ENCODE results near the gene RAB22A.
"Not testable (repeated sequence)": the region's sequence is repeated elsewhere in the genome, so short reads cannot be mapped to it uniquely, and the experiment has no call there.

Gene RAB22A

GRCh38 chr20:58389324-58389967, 79.9 kb downstream of the RAB22A start:
- peak; percentile 14 for DNase-seq (ENCODE audit: low spot score)

GRCh38 chr20:58389968-58390658, 80.6 kb downstream of the RAB22A start:
- no peak for DNase-seq (ENCODE audit: low spot score)

DNA sequence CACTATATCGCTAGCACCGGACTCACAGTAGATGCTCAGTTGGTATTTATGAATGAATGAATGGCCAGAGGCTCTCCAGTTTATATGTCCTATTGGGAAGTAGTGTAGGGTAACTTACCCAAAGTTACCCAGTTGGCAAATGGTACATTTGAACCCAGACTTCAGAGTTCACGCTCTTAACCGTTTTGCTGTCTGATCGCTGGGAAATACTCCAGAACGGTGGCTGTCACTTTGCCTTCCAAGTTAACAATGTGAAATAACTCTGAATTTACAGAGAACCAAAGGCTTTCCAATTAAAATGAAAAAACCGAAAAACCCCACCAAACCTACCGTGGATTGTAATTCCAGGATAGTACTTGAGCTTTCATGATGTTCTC, 81.1 kb downstream of the RAB22A start:
- no peak for DNase-seq (ENCODE audit: low spot score)

DNA sequence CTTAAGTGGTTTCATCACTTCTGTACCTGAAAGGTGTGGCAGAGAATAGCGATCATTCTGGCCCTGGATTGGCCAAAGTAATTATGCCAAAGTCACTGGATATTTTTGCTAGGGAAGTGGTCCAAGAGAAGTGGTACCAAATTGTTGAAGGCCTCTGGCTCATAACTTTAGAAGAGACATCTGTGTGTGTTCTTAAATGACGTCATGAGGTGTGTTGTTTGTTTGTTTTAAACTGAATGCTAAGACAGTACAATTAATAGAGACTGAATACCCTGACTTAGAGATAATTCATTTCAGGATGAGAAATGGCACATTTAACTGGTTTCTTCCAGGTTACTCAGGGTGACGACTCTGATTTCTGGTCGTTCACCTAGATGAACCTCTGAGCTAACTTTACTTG, 82.8 kb downstream of the RAB22A start:
- no peak for DNase-seq (ENCODE audit: low spot score)

DNA sequence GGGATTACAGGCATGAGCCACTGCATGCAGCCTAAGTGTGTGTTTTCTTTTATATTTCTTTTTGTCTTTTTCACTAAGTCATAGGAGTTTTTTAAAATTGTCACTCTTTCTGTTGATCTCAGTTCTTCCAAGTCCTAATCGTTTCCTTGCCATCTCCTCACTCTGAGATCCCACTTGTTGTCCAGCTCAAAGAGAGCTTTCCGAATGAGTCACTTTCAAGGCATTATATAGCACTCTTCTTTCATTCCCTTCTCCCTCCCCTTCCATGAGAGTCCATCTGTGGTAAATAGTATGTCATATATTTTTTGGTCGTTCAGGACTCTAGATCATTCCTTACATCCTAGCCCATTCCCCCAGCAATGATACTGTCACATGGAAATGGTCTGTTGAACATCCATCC, 83.8 kb downstream of the RAB22A start:
- DNase-seq (ENCODE audit: low spot score): no peak

DNA sequence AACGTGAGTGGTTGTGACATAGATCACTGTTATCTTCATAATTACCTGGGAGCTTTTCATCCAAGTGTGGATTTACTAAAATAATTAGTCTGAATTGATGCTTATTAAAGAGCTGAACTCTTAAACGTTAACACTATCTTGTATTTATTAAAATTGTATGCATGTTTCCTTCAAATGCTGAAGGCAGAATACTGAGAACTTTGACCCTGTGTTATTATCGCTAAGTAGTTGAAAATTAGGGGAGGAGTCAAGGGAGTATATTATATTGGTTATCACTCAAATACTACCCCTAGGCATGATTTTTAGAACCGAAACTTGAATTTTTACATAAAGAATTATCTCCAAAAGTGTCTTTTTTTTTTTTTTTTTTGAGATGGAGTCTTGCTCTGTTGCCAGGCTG, 85.3 kb downstream of the RAB22A start:
- DNase-seq (ENCODE audit: low spot score): no peak

- no peak for DNase-seq (ENCODE audit: low spot score)
Observed at GRCh38 chr20:58395604-58396003, 86.1 kb downstream of the RAB22A start.

DNA sequence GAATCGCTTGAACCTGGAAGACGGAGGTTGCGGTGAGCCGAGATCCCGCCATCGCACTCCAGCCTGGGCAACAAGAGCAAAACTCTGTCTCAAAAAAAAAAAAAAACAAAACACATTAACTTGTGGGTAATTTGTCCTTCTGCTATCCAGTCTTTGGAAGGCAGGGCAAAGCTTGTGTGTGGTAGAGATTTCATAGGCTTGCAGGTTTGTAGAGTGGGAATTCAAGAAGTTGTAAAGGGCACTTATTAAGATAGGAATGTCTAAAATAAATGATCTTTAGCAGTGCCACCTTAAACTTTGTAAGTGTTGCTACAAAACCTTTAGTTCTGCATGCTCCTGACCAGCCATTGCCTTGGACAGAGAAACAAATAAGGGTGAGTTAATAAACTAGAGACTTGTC, 87.9 kb downstream of the RAB22A start:
- no peak for DNase-seq (ENCODE audit: low spot score)

GRCh38 chr20:58398254-58398653, 88.7 kb downstream of the RAB22A start:
- no peak for DNase-seq (ENCODE audit: low spot score)

DNA sequence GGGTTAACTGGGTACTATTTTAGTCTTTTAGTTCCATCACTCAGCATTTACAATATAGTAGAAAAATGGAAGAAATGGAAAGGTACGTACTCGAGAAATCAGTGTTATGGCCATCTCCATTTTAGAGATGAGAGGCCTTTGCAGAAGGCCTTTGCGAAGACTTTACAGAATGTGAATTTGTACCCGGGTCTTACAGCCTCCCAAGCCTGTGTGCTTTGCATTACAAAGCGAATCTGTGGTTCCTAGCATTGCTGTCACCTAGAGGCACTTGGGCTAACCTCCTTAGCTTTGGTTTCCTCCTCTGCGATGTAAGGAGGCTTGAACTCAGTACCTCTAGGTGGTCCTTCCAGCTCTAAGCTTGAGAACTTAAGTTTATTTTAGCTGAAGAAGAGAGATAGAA, 90.4 kb downstream of the RAB22A start:
- no peak for DNase-seq (ENCODE audit: low spot score)

GRCh38 chr20:58401162-58401561, 91.6 kb downstream of the RAB22A start:
- DNase-seq (ENCODE audit: low spot score): no peak

DNA sequence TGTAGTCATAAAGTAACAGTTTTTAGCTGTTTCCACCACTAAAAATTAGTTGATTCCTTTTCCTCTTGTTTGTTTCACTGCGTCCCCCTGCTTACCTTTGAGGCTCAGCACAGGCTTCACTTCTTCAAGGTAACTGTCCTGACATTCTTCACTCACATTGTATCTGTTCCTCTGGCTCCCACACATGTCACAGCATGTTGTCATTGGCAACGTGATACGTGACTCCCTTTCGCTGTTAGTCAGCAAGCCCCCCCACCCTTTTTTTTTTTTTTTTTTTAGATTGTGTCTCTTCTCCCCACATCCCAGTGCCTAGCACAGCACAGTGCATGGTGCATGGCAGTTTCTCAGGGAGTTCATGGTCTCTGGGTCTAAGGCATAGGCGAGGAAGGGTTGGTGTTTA, 92.8 kb downstream of the RAB22A start:
- no peak for DNase-seq (ENCODE audit: low spot score)

DNA sequence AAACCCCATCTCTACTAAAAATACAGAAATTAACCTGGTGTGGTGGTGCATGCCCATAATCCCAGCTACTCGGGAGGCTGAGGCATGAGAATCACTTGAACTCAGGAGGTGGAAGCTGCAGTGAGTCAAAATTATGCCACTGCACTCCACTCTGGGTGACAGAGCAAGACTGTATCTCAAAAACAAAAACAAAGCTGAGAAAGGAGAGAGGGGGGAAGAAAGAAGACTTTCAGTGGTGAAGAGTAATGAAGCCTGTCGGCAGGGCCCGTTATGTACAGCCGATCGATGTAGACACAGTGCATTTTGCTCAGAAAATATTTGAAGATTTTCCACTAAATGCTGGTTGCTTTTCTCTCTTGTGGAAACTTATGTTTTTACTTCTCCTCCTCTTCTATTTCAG, 93.3 kb downstream of the RAB22A start:
- DNase-seq (ENCODE audit: low spot score): no peak

DNA sequence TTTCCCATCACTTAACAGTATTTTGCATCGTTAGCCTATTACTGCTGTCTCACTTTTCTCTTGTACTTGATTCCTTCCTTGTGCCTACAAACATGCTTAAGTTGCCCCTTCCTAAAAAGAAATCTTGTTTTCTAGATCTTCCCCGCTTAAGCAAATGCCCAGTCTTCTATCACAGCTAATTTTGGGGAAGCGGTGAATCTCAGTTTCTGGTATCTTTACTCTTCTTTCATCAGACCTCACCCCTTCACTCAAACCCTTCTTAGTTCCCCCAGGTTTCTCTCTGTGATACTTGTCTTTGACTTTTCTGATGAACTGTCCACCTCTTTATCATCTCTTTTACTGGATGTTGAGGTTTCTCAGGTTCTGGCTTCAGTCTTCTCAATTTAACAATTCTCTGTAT, 93.8 kb downstream of the RAB22A start:
- DNase-seq (ENCODE audit: low spot score): no peak

DNA sequence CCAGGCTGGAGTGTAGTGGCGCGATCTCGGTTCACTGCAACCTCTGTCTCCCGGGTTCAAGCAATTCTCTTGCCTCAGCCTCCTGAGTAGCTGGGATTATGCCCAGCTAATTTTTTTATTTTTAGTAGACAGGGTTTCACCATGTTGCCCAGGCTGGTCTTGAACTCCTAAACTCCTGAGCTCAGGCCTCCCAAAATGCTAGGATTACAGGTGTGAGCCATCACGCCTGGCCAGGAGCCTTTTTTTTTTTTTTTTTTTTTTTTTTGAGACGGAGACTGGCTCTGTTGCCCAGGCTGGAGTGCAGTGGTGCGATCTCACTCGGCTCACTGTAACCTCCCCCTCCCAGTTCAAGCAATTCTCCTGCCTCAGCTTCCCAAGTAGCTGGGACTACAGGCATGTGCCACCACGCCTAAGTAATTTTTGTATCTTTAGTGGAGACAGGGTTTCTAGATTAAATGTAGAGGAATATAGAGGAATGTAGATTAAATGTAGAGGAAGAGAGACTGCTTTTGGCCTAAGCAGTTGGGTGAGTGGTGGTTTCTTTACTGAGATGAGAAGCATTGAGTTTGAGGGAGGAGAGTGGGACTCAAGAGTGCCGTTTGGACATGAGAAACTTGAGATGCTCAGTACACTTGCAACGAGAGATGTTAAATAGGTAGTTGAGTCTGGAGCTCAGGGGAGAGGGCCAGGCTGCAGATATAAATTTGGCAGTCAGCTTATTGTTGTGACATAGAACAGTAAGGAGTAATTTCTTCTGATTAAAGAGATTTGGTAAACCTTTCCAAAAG, 96.2 kb downstream of the RAB22A start:
- no peak for DNase-seq (ENCODE audit: low spot score)

GRCh38 chr20:58406422-58407001, 97.0 kb downstream of the RAB22A start:
- DNase-seq (ENCODE audit: low spot score): no peak

GRCh38 chr20:58407201-58407873, 97.8 kb downstream of the RAB22A start:
- DNase-seq (ENCODE audit: low spot score): no peak

DNA sequence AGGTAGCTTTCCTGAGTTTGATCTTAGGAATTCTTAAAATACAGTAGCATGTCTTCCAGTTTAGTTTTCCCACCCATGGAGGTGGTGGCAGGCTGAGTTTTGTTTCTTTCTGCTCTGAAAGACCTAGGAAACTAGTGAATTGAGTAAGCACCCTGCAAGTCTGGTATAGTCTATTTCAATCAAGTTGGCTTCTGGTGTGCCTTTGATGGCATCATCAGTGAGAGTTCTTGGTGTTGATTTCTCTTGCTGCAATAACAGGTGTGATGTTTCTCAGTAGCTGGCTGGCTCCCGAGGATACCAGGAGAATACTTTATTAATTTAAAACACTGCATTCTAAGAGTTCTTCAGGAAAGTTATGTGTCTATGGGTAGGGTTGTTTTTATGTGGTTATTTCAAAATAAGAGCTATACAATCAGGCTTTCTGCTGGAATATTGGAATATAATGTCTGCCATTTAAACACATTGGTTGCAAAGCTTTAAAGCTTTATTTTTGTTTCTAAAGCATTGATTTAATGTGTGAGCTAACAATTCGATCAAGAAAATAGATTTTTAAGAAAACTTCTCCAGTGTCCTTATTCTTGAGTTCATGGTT, 98.5 kb downstream of the RAB22A start:
- no peak for DNase-seq (ENCODE audit: low spot score)

DNA sequence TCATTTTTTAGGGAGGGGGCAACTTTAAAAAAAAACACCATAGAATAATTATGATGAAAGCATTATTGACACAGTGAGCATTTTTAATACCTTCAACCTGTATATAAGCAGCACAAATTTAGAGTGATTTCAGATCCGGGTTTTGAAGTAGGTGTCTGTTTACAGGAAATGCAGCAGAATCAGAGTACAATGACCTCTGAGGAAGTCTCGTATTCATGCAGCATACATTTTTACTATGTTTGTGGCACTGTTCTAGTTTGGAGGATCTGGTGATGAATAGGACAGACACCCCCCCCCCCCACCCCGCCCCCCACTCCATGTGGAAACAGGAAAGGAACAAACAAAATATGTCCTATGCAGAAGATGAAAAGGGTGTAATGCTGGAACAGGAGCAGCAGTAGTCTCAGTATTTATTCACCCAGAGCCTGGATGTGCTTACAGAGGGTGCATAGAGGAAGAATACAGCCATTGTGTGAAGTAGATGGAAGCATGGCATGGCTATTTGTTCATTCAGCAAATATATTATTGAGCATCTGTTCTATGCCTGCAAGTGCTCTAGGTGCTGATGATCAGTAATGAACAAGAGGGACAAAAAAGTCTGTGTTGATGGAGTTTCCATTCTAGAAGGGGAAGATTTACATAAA, 99.2 kb downstream of the RAB22A start:
- peak; percentile 55 for DNase-seq (ENCODE audit: low spot score)

- DNase-seq (ENCODE audit: low spot score): not testable (repeated sequence)
Observed at GRCh38 chr20:58414216-58414615, 104.7 kb downstream of the RAB22A start.

DNA sequence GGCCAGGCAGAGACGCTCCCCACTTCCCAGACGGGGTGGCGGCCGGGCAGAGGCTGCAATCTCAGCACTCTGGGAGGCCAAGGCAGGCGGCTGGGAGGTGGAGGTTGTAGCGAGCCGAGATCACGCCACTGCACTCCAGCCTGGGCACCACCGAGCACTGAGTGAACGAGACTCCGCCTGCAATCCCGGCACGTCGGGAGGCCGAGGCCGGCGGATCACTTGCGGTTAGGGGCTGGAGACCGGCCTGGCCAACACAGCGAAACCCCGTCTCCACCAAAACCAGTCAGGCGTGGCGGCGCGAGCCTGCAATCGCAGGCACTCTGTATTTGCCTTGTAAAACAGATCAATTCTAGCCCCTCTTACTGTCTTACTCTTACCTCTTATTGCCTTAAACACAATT, 105.3 kb downstream of the RAB22A start:
- DNase-seq (ENCODE audit: low spot score): not testable (repeated sequence)

Data from Ammon's horn (tissue), 1 donor.